ENCODE measurements around the gene DMWD.

Gene DMWD

DNA sequence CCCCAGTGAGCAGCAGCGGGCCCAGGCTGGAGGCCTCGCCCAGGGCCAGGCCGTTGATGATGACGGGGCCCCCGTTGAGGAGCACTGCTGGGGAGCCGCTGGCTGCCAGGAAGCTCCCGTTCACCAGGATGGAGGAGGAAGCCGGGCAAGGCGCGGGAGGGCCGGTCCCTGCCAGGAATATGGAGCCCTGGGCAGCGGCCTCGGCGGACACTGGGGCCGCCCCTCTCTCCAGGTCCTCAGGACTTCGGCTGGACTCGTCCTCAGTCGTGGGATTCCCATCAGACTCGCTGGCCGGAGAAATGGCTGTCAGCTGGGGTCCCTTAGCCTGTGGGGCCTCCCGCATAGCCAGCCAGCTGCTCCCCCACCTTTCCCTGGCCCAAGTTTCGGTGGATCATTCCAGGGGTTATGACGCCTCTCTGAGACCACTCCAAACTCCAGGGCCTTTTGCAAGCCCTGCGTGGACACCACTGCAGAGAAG, 25.7 kb downstream of the DMWD start:
- DNase-seq (ENCODE audit: insufficient read length): no peak
- FAIRE-seq: no peak
- TF ChIP-seq POLR2A (IDR thresholded peaks at IDR 0.05; ENCODE audit: low read depth, low read length) (no peak), TAF1 (IDR thresholded peaks at IDR 0.05; ENCODE audit: borderline replicate concordance, low read depth, low read length) (no peak), POLR2AphosphoS5 (IDR thresholded peaks at IDR 0.05; ENCODE audit: low read depth, low read length) (no peak)

DNA sequence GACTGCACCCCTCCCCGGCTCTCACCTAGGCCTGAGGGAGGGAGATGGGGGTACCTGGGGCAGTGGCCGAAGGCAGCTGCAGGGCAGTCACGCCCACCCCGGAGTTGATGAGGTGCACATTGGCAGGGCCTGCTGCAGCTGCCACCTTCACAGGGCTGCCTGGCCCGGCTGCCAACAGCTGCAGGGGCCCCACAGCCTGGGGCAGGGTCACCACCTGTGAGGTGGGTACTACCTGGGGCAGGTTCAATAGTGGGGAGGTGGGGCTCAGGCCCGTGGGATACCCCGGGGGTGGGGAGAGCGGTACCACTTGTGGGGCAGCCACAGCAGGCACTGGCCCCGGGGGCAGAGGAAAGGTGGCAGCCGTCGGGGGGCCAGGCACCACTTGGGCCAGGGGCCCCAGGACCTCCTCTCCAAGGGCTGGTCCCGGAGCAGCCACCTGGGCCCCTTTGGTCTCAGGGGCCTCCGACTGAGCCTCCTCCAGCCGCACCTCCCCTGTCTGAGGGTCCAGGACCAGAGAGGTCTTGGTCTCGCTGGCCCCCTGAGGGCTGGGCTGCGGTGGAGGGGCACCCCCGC, 26.3 kb downstream of the DMWD start:
- FAIRE-seq (no peak), DNase-seq (ENCODE audit: insufficient read length) (no peak)
- TF ChIP-seq TAF1 (IDR thresholded peaks at IDR 0.05; ENCODE audit: borderline replicate concordance, low read depth, low read length) (no peak), POLR2A (IDR thresholded peaks at IDR 0.05; ENCODE audit: low read depth, low read length) (no peak), POLR2AphosphoS5 (IDR thresholded peaks at IDR 0.05; ENCODE audit: low read depth, low read length) (no peak)

DNA sequence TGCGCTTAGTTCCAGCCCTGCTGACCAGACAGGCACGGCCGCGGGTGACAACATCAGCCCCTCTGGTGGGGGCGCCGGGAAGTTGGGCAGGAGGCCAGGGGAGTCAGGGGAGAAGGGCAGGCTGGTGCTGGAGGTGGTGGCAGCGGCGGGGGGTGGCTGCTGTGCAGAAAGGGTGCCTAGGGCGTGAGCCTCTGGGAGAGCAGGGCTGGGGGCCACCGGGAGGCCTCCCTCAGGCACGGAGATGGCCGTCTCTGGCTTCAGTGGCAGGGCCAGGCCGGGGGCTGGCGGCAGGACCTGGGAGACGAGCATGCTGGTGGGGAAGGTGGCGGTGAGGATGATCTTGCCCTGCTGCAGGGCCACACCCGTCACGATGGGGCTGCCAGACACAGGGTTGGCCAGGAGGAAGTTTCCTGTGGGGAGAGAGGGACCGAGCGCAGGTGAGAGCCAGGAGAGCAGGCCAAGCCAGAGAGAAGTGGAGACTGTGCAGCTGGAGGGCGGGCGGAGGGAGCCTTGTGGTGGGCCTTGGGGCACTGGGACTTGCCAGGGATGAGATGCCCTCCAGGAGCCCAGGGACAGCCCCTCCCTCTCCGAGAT, 26.8 kb downstream of the DMWD start:
- no peak for DNase-seq (ENCODE audit: insufficient read length)
- FAIRE-seq: no peak
- TF ChIP-seq POLR2A (IDR thresholded peaks at IDR 0.05; ENCODE audit: low read depth, low read length) (no peak), TAF1 (IDR thresholded peaks at IDR 0.05; ENCODE audit: borderline replicate concordance, low read depth, low read length) (no peak), POLR2AphosphoS5 (IDR thresholded peaks at IDR 0.05; ENCODE audit: low read depth, low read length) (no peak)

DNA sequence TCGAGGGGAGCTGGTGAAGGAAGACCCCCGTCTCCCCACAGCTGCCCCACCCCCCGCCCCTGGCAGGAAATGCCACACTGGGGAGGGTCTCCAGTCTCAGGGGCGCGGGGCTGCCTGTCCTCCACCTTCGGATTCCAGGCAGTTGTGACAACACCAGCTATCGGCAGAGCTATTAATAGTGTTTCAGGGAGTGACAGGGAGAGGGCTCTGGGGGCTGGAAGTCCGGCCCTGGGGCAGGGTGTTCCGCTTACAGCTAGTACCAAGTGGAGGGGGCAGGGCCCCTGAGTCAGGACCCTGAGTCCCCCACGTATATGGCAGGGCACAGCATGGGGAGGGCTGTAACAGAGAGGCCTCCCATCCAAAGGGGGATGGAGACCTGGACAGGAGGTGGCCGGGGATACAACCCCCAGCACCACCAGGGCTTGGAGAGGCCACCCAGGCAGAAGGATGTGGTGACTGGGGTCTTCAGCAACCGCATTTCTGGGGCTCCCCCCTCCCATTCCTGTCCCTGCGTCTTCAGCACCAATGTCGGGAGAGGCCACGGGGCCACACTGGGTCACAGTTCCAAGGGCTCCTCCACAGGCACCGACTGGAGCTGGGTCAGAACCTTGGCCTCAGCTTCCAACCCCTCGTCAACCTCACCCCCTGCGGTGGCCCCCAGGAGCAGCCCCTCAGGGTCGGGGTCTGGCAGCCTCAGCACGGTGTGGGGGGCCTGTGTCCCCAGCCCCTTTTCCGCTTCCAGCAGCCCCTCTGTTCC, 27.5 kb downstream of the DMWD start:
- FAIRE-seq: no peak
- DNase-seq (ENCODE audit: insufficient read length): no peak

DNA sequence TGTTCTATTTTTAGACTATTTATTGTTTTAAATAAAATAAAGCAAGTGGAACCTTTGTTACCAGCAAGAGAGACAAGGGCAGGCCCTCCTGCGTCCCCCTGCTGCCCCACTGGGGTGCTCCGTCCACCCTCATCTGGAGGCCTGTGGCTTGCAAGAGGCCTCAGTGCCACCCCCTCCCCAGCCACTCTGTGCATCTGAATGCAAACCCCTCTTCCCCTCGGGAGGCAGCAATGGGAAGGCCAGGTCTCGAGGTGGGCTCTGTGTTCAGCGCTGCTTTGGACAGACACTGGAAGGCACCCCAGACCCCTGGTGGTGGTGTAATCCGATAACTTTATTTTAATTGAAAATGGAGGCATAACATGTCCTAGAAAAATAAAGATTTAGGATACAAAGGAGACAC, 28.2 kb downstream of the DMWD start:
- no peak for FAIRE-seq
- TF ChIP-seq TAF1 (IDR thresholded peaks at IDR 0.05; ENCODE audit: borderline replicate concordance, low read depth, low read length) (no peak), POLR2A (IDR thresholded peaks at IDR 0.05; ENCODE audit: low read depth, low read length) (no peak), POLR2AphosphoS5 (IDR thresholded peaks at IDR 0.05; ENCODE audit: low read depth, low read length) (no peak)

More for the DNA sequence above, 27.5 kb downstream of the DMWD start:
- no peak for TF ChIP-seq POLR2A (IDR thresholded peaks at IDR 0.05; ENCODE audit: low read depth, low read length)
- TF ChIP-seq POLR2AphosphoS5 (IDR thresholded peaks at IDR 0.05; ENCODE audit: low read depth, low read length): no peak
- TF ChIP-seq TAF1 (IDR thresholded peaks at IDR 0.05; ENCODE audit: borderline replicate concordance, low read depth, low read length): no peak

DNA sequence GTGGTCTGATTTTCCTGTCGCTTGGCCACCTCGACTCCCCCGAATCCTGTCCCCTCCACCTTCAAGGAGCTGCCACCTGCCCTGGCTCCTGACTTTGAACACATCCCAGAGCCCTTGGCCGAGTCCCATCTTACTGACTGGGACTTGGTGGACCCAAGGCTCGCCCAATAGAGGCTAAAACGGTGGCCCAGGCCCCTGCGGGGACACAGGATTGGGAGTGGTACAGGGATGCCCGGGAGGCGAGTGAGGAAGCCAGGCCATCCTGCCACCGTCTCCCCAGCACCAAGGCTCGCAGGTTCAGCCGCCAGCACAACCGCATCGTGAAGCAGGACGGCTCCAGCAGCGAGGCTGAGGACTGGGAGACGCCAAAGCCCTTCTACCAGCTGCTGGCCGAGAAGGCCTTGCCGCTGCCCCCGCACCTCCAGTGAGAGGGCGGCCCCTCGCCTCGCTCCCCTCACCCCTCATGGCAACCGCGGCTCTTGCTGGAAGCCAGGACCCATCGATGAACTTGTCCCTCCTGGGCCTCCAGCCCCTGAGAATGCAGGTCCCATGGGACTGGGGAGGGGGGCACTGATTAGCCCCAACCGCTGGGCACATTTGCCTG, 28.9 kb downstream of the DMWD start:
- no peak for FAIRE-seq
- no peak for DNase-seq (ENCODE audit: insufficient read length)

More for the DNA sequence above, 28.2 kb downstream of the DMWD start:
- DNase-seq (ENCODE audit: insufficient read length): no peak

DNA sequence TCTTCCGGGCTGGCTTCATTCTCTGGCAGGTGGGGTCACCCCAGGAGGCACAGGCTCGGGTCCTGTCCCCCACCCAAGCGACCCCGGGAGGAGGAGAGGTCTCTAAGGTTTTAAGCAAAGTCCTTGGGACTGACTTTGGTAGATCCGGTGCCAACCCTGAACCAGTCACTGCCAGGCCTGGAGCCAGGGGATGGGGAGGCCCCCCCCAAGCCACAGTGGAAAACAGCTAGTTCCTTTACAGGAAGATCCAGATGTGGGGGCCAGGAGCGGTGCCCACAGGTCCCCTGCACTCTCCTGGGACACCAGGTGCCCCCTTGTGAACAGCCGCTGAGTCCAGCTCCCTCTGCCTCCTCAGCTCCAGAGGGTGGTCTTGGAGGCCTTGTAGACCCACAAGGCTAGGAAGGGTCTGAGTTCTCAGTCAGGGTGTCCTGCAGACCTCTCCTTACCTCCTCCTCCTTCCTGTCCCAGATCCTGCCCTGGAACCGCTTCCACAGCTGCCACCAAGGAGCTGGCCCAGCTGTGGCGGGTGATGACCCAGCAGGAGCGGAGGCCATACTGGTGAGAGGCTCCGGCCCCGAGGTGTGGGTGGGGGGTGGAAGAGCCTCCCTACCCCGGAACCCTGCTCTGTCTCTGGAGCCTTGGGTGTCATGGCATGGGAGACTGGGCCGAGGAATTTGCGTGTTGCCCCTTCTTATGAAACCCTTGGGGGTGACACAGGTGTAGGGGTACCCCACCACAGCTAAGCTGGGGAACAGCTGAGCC, 29.6 kb downstream of the DMWD start:
- DNase-seq (ENCODE audit: insufficient read length): no peak
- FAIRE-seq: no peak
- TF ChIP-seq POLR2AphosphoS5 (IDR thresholded peaks at IDR 0.05; ENCODE audit: low read depth, low read length): no peak
- no peak for TF ChIP-seq POLR2A (IDR thresholded peaks at IDR 0.05; ENCODE audit: low read depth, low read length)
- no peak for TF ChIP-seq TAF1 (IDR thresholded peaks at IDR 0.05; ENCODE audit: borderline replicate concordance, low read depth, low read length)

More for the DNA sequence above, 28.9 kb downstream of the DMWD start:
- TF ChIP-seq POLR2A (IDR thresholded peaks at IDR 0.05; ENCODE audit: low read depth, low read length): no peak
- TF ChIP-seq POLR2AphosphoS5 (IDR thresholded peaks at IDR 0.05; ENCODE audit: low read depth, low read length): no peak
- no peak for TF ChIP-seq TAF1 (IDR thresholded peaks at IDR 0.05; ENCODE audit: borderline replicate concordance, low read depth, low read length)

DNA sequence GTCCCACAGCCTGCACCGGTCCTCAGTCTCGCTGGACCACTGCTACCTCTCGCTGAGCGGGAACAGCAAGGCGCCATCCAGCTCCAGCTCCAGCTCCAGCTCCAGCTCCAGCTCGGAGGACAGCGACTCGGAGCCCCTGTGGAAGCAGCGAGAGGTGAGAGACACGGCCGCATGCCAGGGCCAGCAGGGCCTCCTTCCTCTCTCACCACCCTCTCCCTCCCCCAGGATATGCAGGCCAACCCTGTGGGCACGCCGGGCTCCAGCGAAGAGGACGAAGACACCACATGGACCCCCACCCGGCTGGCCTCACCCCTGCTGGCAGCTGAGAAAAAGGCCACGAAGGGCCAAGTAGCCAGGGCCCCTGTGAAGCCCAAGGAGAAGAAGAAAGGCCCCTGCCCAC, 30.9 kb downstream of the DMWD start:
- TF ChIP-seq POLR2AphosphoS5 (IDR thresholded peaks at IDR 0.05; ENCODE audit: low read depth, low read length) (no peak), POLR2A (IDR thresholded peaks at IDR 0.05; ENCODE audit: low read depth, low read length) (no peak), TAF1 (IDR thresholded peaks at IDR 0.05; ENCODE audit: borderline replicate concordance, low read depth, low read length) (no peak)
- FAIRE-seq: no peak
- no peak for DNase-seq (ENCODE audit: insufficient read length)

DNA sequence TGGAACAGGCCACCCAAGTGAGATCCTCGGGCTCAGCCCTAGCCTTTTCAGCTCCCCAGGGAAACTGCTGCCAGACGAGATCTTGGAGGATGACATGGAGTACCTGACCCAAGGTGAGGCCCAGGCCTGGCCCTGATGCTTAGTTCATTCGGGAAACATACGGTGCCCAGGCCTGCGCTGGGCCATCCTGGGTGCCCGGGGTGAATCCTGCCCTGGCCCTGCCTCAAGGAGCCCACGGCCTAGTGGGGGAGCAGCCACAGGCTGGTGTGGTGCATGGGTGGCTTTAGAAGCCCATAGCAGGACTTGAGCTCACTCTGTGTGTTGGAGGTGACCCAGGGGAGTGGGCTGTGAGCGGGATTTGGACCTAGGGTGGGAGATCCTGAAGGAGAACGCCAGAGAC, 33.7 kb downstream of the DMWD start:
- FAIRE-seq (no peak), DNase-seq (ENCODE audit: insufficient read length) (no peak)
- TF ChIP-seq POLR2AphosphoS5 (IDR thresholded peaks at IDR 0.05; ENCODE audit: low read depth, low read length) (no peak), TAF1 (IDR thresholded peaks at IDR 0.05; ENCODE audit: borderline replicate concordance, low read depth, low read length) (no peak), POLR2A (IDR thresholded peaks at IDR 0.05; ENCODE audit: low read depth, low read length) (no peak)

DNA sequence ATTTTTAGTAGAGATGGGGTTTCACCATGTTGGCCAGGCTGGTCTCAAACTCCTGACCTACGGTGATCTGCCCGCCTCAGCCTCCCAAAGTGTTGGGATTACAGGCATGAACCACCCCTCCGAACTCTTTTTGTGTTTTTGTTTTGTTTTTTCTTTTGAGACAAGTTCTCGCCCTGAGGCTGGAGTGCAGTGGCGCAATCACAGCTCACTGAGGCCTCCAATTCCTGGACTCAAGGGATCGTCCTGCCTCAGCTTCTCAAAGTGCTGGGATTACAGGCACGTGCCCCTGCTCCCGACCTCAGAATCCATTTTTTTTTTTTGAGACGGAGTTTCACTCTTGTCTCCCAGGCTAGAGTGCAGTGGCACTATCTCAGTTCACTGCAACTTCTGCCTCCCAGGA, 35.0 kb downstream of the DMWD start:
- no peak for DNase-seq (ENCODE audit: insufficient read length)
- TF ChIP-seq TAF1 (IDR thresholded peaks at IDR 0.05; ENCODE audit: borderline replicate concordance, low read depth, low read length): no peak
- no peak for TF ChIP-seq POLR2AphosphoS5 (IDR thresholded peaks at IDR 0.05; ENCODE audit: low read depth, low read length)
- TF ChIP-seq POLR2A (IDR thresholded peaks at IDR 0.05; ENCODE audit: low read depth, low read length): no peak
- no peak for FAIRE-seq

DNA sequence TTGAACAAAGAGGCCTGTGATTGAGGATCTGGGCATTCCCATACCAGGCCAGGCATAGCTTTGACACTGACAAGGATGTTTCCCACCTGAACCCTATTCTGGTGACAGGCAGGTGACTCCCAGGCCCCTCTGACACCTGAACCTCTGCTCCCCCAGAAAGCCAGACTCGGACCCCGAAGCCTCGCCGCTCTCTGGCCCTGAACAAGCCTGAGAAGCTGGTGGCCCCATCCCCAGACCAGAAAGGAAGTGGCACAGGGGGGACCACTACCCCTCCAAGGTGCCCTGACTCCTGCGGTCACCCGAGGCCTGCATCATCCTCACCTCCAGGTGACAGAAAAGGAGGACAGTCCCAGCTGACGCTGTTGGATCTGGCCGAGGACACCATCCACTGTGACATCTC, 38.3 kb downstream of the DMWD start:
- TF ChIP-seq POLR2AphosphoS5 (IDR thresholded peaks at IDR 0.05; ENCODE audit: low read depth, low read length) (no peak), POLR2A (IDR thresholded peaks at IDR 0.05; ENCODE audit: low read depth, low read length) (no peak), TAF1 (IDR thresholded peaks at IDR 0.05; ENCODE audit: borderline replicate concordance, low read depth, low read length) (no peak)
- no peak for FAIRE-seq
- no peak for DNase-seq (ENCODE audit: insufficient read length)

All from GM12892 (cell line).